Cortex of kidney (tissue), 1 donor: ENCODE data around the gene HOMER3.
"Not testable (repeated sequence)": the region's sequence is repeated elsewhere in the genome, so short reads cannot be mapped to it uniquely, and the experiment has no call there.

Source experiments
- DNase-seq: peaks from one replicate; lab custom pipeline; 2025; lab: John Stamatoyannopoulos, UW

The HOMER3 gene

GRCh38 chr19:18922228-18922985 is 18.6 kb downstream of the HOMER3 start:
- DNase-seq: no peak

- no peak for DNase-seq
Observed at GRCh38 chr19:18921593-18921992, 19.4 kb downstream of the HOMER3 start.

DNA sequence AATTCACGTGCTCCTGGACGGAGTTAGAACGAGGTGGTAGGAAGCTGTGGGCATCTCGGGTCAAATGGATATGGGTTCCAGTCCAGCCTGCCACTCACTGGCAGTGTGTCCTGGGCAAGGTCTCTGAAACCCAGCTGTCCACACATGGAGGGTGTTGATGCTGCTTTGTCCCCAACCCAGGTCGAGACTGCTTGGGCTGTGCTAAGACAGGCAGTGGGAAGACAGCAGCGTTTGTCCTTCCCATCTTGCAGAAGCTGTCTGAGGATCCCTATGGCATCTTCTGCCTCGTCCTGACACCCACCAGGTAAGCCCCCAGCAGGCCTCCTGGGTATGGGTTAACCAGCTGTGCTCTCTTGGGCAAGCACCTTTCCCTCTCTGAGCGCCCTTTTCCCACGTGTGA is 20.6 kb downstream of the HOMER3 start:
- DNase-seq: no peak

- no peak for DNase-seq
Observed at GRCh38 chr19:18919900-18920214, 21.2 kb downstream of the HOMER3 start.

DNA sequence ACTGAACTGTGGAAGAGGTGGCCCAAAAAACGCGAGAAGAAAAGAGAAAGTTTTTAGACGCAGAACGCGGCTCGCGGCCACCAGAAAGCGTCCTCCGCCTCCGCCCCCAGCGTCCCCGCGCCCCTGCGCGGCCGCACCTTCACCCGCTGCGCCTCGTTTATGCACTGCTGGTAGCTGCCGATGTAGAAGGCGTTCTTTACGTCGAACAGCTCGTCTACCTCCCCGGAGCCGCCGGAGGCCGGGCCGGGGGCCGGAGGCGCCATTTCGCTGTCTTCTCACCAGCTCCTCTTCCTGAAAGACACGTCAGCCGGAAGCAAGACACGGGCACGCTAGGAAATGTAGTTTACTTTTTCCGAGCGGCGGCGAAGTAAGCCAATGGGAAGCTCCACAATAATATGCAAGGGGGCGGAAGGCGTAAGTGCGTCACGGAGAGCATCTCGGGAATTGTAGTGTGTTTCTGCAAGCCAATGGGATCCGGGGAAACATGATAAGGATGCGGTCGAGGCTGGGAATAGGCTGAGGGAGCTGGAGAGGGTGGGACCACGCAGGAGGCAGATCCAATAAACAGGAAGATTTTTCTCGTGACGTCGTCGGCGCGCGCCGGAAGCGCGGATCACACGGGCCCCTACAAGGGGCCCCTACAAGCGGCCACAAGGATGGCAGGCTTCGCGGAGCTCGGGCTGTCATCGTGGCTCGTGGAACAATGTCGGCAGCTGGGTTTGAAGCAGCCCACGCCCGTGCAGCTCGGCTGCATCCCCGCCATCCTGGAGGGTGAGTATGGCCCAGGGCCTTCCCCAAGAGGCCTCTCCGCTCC is 21.7 kb downstream of the HOMER3 start, which contains the start of the genes COPE and DDX49:
Gene COPE (minus strand): TSS at position 302 of the 814 bp plus-strand sequence. CDS start 39 bp downstream, at position 263.
Gene DDX49 (plus strand): TSS at position 630 of the 814 bp plus-strand sequence. CDS start 27 bp downstream, at position 657.
- DNase-seq: no peak

- DNase-seq: not testable (repeated sequence)
Observed at GRCh38 chr19:18917593-18917992, 23.4 kb downstream of the HOMER3 start.

DNA sequence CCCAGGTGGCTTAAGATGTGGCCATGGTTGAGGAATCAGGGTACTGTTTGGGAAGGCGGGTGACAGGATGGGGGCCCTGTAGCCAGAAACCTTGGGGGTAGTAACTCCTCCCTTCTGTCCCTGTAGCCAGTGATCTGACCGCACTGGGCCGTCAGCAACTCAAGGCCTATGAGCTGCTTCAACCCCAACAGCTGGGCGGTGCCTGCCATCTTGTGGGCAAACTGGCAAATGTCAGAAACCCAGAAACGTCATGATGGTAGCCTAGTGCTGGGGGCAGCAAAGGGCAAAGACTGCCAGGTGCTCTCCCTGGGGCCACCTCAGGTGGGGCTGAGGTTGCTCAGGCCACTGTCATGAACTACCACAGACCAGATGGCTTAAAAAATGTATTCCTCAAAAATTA is 25.4 kb downstream of the HOMER3 start:
- no peak for DNase-seq

DNA sequence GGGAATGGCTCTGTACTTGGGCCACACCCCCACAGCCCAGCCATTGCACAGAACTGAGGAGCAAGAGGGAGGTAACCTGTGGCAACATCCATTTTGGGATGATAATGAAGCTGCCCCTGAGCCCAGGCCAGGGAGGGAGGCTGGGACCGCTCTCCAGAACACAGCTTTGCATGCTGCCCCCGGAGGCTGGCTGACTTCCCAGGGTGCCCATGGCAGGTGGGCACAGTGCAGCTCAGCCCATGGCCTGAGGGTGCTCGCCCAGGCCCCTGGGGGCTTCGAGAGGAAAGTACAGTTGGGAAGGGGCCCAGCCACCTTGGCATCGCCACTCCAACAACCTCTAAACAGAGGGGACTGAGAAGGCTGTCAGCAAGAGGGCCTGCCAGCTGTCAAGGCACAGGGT is 27.6 kb downstream of the HOMER3 start:
- DNase-seq: no peak

GRCh38 chr19:18912933-18913332 is 28.1 kb downstream of the HOMER3 start:
- DNase-seq: no peak

DNA sequence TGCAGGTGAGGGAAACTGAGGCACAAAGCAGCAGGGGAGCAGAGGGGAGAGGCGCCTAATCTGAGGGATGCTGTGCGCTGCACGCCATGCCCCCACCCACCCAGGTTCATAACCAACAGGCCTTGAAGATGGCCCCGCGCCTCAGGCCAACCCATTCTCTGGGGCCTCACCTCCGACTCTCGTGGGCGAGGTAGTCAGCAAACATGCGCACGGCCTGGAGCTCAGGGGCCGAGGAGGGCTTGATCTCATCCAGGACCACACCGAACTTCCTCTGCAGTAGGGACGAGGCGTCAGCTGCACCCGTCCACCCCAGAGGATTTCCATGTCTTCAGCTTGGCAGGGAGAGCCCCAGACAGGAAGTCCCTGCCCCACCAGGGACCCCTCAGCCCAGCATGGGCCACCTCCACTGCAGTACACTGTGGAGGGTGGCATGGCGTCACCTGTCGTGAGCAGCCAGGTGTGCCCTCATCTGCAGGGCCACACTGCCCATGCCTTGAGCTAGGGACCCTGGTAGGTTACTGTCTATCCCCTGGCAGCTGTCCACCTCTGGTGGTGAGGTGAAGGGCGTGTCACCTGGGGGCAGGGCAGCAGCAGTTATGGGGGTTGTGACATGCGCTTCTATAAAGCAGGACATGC is 30.1 kb downstream of the HOMER3 start:
- no peak for DNase-seq

- DNase-seq: no peak
Observed at GRCh38 chr19:18910010-18910409, 31.0 kb downstream of the HOMER3 start.

DNA sequence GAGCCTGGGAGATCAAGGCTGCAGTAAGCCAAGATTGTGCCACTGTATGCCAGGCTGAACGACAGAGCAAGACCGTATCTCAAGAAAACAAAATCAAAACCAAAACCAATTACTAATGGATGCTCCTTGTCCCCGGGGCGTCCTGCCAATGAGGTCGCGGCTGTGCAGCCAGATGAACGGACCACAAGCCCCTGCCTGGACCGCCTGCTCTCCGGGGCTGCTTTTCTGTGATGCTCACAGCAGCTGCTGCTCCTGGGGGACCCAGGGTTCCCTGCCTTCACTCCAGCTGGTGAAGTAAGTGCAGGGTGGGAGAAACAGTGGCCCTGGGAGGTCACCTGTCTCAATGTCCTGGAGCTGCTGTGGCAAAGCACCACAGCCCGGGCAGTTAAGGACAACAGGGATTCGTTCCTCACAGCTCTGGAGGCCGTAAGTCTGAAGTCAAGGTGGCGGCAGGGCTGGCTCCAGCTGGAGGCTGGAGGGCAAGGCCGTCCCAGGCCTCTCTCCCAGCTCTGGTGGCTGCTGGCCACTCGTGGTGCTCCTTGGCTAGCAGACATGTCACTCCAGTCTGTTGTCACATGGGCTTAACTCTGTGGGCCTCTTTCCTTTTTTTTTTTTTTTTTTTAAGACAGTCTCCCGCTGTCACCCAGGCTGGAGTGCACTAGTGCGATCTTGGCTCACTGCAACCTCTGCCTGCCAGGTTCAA is 31.9 kb downstream of the HOMER3 start:
- DNase-seq: no peak

- DNase-seq: no peak
Observed at GRCh38 chr19:18906605-18907519, 34.2 kb downstream of the HOMER3 start.

DNA sequence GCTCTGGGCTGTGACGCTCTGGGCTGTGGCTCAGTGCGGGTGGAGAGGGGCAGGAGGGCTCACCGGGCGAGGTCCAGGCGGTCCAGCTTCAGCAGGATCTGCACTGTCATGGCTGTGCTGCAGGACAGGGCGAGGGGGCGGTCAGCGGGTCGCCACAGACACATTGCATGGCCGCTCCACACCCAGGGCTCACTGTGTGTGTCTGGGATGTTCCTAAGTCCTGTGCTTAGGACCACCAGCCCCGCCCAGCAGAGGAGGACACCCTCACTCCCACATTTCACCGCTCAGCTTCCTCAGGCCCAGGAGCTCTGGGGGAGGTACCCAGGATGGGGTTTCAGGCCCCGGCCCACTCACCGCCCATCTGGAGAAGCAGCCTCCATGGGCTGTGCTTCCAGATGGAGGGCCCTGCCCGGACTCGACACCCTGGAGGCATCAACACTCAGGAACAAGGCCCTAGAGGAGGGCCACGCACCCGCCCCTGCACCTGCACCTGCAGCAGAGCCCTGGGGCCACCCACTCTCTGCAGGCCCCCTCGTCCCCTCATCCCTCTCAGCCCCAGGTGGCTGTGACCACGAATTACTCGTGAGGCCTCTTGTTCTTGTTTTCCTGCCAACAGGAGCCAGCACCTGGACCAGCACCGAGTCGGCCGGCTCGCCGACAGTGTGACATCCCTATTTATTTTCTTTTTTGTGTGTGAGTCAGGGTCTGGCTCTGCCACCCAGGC is 35.3 kb downstream of the HOMER3 start:
- DNase-seq: no peak

- no peak for DNase-seq
Observed at GRCh38 chr19:18905058-18905456, 36.0 kb downstream of the HOMER3 start.

DNA sequence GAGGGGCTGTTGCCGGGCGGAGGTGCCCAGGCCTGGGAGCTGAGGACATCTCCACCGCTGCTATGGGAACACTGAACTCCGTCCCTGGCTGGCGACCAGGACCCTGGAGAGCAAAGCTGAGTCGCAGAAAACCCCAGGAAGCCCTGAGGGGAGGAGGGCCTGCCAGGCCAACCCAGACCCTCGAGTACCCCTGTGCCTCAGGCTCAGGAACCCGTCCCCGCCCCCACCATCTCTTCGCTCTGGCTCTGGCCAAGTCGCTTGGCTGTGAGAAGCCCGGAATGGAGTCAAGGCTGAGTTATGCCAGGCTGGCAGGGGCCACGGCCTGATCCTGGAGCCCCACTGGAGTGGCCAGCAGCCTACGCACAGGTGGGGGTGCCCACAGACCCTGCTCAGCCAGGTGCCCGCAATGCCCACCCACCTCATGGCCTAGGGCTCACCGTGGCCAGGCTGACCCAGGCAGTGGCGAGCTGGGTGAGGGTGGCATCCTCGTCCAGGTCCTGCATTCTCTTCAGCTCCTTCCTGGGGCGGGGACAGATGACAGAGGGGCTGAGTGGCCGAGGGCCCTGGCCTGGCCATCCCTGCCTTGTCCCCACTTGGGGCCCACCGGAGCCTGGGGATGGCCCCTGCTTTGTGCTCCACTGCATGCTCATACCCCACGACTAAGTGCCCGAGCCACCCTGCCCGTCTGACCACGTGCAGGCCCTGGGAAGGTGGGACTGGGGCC is 36.5 kb downstream of the HOMER3 start:
- DNase-seq: no peak

- DNase-seq: no peak
Observed at GRCh38 chr19:18903156-18904037, 37.6 kb downstream of the HOMER3 start.

DNA sequence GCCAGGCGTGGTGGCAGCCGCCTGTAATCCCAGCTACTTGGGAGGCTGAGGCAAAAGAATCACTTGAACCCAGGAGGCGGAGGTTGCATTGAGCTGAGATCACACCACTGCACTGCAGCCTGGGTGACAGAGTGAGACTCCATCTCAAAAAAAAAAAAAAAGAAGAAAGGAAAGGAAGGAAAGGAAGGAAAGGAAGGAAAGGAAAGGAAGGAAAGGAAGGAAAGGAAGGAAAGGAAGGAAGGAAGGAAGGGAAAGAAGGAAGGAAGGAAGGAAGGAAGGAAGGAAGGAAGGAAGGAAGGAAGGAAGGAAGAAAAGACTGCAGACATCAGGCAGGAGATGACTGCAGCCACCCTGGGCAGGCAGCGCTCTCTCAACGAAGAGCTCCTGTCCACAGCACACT is 38.5 kb downstream of the HOMER3 start:
- DNase-seq: not testable (repeated sequence)

- no peak for DNase-seq
Observed at GRCh38 chr19:18901491-18901890, 39.5 kb downstream of the HOMER3 start.
